DOHH2 (cell line): ENCODE measurements around the gene HDAC4.

Experiments
- H3F3A ChIP-seq: fragments of 200-600 bp; sonication (generic), shearing (Covaris generic); 2 replicates; pipeline ENCODE4 v1.6.0; 2016; ENCODE audit warnings: antibody characterized with exemption, mild to moderate bottlenecking; ENCODE audit not compliant: control insufficient read depth, insufficient read depth
- H3K27ac ChIP-seq: fragments of 200-600 bp; sonication (generic); 2 replicates; pipeline ENCODE4 v1.5.1; 2014; ENCODE audit warnings: low read depth, mild to moderate bottlenecking, low read length, moderate library complexity
- H3K27me3 ChIP-seq: fragments of 200-600 bp; sonication (generic); 2 replicates; pipeline ENCODE4 v1.6.1; 2014; ENCODE audit warnings: mild to moderate bottlenecking, low read length, mixed read lengths; ENCODE audit not compliant: control insufficient read depth
- H3K36me3 ChIP-seq: fragments of 200-600 bp; sonication (generic); 2 replicates; pipeline ENCODE4 v1.6.1; 2014; ENCODE audit warnings: mild to moderate bottlenecking, low read length, moderate library complexity, mixed read lengths; ENCODE audit not compliant: control insufficient read depth
- H3K4me1 ChIP-seq: fragments of 200-600 bp; sonication (generic); 2 replicates; pipeline ENCODE4 v1.6.1; 2014; ENCODE audit warnings: mild to moderate bottlenecking, low read length, mixed read lengths; ENCODE audit not compliant: control insufficient read depth
- H3K4me2 ChIP-seq: fragments of 200-600 bp; sonication (generic); 2 replicates; pipeline ENCODE4 v1.6.0; 2014; ENCODE audit warnings: mild to moderate bottlenecking, low read length, moderate library complexity
- H3K4me3 ChIP-seq: fragments of 200-600 bp; sonication (generic); 2 replicates; pipeline ENCODE4 v1.5.1; 2014; ENCODE audit warnings: mild to moderate bottlenecking, low read length, mixed read lengths
- H3K79me2 ChIP-seq: fragments of 200-600 bp; sonication (generic); 2 replicates; pipeline ENCODE4 v1.6.1; 2014; ENCODE audit warnings: mild to moderate bottlenecking, low read length, mixed read lengths; ENCODE audit not compliant: control insufficient read depth
- H3K9me2 ChIP-seq: fragments of 200-600 bp; sonication (generic); replicated peaks from 2 replicates; pipeline ENCODE4 v1.6.1; 2014; ENCODE audit warnings: mild to moderate bottlenecking, low read length, mixed read lengths; ENCODE audit not compliant: control insufficient read depth
- H3K9me3 ChIP-seq: fragments of 200-600 bp; sonication (generic); 2 replicates; pipeline ENCODE4 v1.6.1; 2014; ENCODE audit warnings: antibody characterized with exemption, low read length, mixed read lengths; ENCODE audit not compliant: control insufficient read depth, insufficient read depth
- H4K20me1 ChIP-seq: fragments of 200-600 bp; sonication (generic); 2 replicates; pipeline ENCODE4 v1.6.0; 2014; ENCODE audit warnings: low read depth, mild to moderate bottlenecking, antibody characterized with exemption, low read length, moderate library complexity; ENCODE audit not compliant: control insufficient read depth, insufficient read depth
- EZH2phosphoT487 ChIP-seq: fragments of 200-600 bp; sonication (generic); IDR thresholded peaks from 2 replicates; pipeline ENCODE4 v1.6.1; 2017; ENCODE audit warnings: borderline replicate concordance, mild to moderate bottlenecking, antibody characterized with exemption, low read length, moderate library complexity, mixed read lengths
- TF ChIP-seq, protein P1 (sequence below): fragments of 200-600 bp; sonication (generic); IDR thresholded peaks from one replicate; pipeline ENCODE4 v1.5.1; 2014; ENCODE audit warnings: antibody characterized with exemption, mild to moderate bottlenecking, low read depth, low read length; ENCODE audit not compliant: poor library complexity, severe bottlenecking

The HDAC4 gene

DNA sequence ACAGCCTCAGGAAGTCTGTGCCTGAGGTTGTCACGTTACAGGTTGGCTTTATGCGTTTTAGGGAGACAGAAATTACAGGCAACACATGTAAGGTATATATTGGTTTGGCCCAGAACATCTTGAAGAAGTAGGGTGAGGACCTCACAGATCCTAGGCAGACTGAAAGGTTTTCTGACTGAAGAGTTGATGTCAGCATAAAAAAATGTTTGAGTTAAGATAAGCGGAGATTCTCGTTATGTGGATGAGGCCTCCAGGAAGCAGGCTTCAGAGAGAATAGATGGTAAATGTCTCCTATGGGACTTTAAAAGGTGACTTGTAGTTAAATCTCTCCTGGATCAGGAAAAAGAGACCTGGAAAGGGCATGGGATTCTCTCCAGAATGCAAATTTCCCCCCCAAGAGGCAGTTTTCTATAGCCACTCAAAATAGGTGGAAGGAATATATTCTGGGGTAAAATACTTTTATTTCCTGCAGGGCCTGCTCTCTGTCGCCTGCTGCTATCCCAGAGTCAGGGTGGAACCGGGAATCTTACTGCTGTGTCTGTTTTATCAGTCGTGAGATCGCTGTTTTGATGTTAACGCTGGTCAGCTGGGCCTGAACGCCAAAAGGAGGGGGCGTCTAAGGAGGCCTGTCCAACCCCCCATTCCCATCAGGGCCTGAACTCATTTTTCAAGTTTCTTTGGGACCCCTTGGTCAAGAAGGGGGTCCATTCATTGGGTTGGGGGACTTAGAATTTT lies 171.1 kb downstream of the HDAC4 start:
- no peaks in the 10 kb centered on the region for H3K27me3 ChIP-seq
- no peak for TF ChIP-seq EZH2phosphoT487
- TF ChIP-seq, protein P1, sequence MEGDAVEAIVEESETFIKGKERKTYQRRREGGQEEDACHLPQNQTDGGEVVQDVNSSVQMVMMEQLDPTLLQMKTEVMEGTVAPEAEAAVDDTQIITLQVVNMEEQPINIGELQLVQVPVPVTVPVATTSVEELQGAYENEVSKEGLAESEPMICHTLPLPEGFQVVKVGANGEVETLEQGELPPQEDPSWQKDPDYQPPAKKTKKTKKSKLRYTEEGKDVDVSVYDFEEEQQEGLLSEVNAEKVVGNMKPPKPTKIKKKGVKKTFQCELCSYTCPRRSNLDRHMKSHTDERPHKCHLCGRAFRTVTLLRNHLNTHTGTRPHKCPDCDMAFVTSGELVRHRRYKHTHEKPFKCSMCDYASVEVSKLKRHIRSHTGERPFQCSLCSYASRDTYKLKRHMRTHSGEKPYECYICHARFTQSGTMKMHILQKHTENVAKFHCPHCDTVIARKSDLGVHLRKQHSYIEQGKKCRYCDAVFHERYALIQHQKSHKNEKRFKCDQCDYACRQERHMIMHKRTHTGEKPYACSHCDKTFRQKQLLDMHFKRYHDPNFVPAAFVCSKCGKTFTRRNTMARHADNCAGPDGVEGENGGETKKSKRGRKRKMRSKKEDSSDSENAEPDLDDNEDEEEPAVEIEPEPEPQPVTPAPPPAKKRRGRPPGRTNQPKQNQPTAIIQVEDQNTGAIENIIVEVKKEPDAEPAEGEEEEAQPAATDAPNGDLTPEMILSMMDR: no peak
- no peaks in the 10 kb centered on the region for H3K9me2 ChIP-seq
- H3K9me3 ChIP-seq: no peaks in the 10 kb centered on the region
- H3K4me1 ChIP-seq: no peaks in the 10 kb centered on the region
- H3K27ac ChIP-seq: no peak overlapping the region
- no peaks in the 10 kb centered on the region; the same call in 1 of the 2 replicates for H4K20me1 ChIP-seq
- no peaks in the 10 kb centered on the region for H3K79me2 ChIP-seq
- H3K4me3 ChIP-seq: no peak overlapping the region
- no peak overlapping the region for H3K4me2 ChIP-seq
- no peaks in the 10 kb centered on the region for H3F3A ChIP-seq
- no peaks in the 10 kb centered on the region for H3K36me3 ChIP-seq

DNA sequence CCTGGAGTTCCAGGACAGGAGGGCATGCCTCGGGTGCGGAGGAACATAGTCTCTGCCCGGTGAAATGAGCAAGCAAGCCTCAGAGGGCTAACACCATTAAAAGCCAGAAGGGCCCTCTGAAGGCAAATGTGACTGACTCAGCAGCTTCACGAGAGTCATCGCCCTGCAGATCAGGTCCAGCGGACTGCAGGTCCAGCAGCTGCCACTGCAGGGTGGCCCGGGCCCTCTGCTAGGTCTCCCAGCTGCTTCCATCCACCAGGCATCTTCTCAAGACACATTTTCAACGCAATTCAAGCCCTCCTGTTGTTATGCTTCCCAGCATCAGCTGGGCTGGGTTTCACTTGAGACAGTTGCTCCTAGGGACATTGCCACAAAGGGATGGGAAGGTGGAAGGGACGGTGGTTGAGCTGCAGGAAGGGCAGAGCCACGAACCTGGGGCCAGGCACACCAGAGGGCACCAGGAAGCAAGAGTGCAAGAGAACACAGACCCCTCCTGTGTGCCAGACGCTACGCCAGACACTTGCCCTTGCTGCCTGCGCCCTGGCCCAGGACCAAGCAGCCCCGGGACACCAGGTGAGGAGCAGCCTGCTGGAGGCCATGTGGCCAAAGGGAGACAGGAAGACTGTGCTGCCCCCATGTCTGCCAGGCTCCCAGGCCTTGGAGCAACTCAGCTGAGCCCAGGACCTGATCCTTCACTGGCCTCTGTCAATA lies 173.0 kb downstream of the HDAC4 start:
- H3K9me3 ChIP-seq: no peaks in the 10 kb centered on the region
- H3K79me2 ChIP-seq: no peaks in the 10 kb centered on the region

DNA sequence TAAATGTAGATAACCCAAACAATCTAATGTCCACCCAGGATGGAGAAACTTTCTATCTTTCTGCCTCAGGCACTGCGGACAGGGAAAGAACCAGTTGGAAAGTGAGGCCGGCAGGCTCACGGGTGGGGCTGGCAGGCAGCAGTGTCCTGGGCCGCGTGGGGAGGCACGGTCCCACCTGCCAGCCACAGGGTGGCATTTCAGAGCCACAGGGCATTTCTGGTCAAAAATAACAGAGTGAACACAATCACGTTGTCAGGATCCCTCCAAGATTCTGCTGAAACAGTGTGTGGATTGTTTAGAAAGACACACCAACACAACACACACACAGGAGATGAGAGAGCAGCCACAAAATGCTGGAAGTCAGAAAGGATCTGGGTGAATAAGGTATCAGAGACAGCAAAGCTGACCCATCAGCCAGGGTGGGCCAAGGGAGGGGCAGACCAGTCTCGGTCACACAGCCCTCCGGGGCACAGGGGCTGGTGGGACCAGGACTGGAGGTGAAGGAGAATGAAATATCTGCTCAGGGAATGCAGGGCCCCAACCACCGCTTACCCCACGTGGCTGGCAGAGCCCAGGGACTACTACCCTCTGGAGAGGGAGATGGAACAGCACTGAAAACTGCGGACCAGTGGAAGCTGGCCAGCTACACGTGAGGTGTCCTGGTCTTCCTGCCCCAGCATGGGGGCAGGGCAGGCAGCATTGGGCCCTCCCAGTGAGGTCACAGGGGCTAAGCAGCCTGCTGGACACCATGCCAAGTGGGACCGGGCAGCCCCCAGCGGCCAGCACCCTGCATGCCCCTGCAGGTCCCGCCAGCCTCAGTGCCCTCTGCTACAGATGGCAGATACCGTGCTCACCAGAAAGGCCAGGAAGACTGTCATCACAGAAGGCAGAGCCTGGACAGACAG lies 173.9 kb downstream of the HDAC4 start:
- H3K27ac ChIP-seq: no peak overlapping the region
- no peak overlapping the region for H3K4me2 ChIP-seq
- H3K4me3 ChIP-seq: no peak overlapping the region
- no peaks in the 10 kb centered on the region for H3K4me1 ChIP-seq
- no peaks in the 10 kb centered on the region for H3K79me2 ChIP-seq
- peaks cover 3% of the 10 kb centered on the region; the same call in 1 of the 2 replicates for H4K20me1 ChIP-seq
- H3K27me3 ChIP-seq: peaks cover 4% of the 10 kb centered on the region; the same call in 1 of the 2 replicates
- no peak for TF ChIP-seq EZH2phosphoT487
- TF ChIP-seq, protein P1: no peak
- H3K9me3 ChIP-seq: no peaks in the 10 kb centered on the region
- H3K9me2 ChIP-seq: no peaks in the 10 kb centered on the region
- H3K36me3 ChIP-seq: no peaks in the 10 kb centered on the region
- H3F3A ChIP-seq: no peaks in the 10 kb centered on the region

More for the DNA sequence above, 173.0 kb downstream of the HDAC4 start:
- no peaks in the 10 kb centered on the region for H3F3A ChIP-seq
- no peaks in the 10 kb centered on the region for H3K9me2 ChIP-seq
- H3K4me2 ChIP-seq: no peak overlapping the region
- H3K27ac ChIP-seq: no peak overlapping the region
- TF ChIP-seq, protein P1: no peak
- no peak for TF ChIP-seq EZH2phosphoT487
- H3K4me1 ChIP-seq: no peaks in the 10 kb centered on the region
- H4K20me1 ChIP-seq: no peaks in the 10 kb centered on the region; the same call in 1 of the 2 replicates
- H3K27me3 ChIP-seq: no peaks in the 10 kb centered on the region; the same call in 1 of the 2 replicates
- H3K4me3 ChIP-seq: no peak overlapping the region
- no peaks in the 10 kb centered on the region for H3K36me3 ChIP-seq
